ENCODE measurements around the gene MTG2.

The MTG2 gene

GRCh38 chr20:62181808-62182207 lies 1.0 kb upstream of the MTG2 start:
- FAIRE-seq (no peak), DNase-seq (ENCODE audit: insufficient read length, low spot score) (no peak)

GRCh38 chr20:62183426-62184142 lies 756 bp downstream of the MTG2 start:
- DNase-seq (ENCODE audit: insufficient read length, low spot score): no peak
- FAIRE-seq: no peak

- FAIRE-seq (no peak), DNase-seq (ENCODE audit: insufficient read length, low spot score) (no peak)
These were observed 3.2 kb downstream of the MTG2 start for GRCh38 chr20:62186096-62186426.

- no peak for FAIRE-seq
- no peak for DNase-seq (ENCODE audit: insufficient read length, low spot score)
These were observed 4.3 kb downstream of the MTG2 start for GRCh38 chr20:62186887-62187866.

GRCh38 chr20:62190639-62191411 lies 8.0 kb downstream of the MTG2 start:
- DNase-seq (ENCODE audit: insufficient read length, low spot score) (no peak), FAIRE-seq (no peak)

GRCh38 chr20:62191781-62192559 lies 9.1 kb downstream of the MTG2 start:
- DNase-seq (ENCODE audit: insufficient read length, low spot score) (no peak), FAIRE-seq (no peak)

GRCh38 chr20:62192635-62193034 lies 9.8 kb downstream of the MTG2 start:
- FAIRE-seq (no peak), DNase-seq (ENCODE audit: insufficient read length, low spot score) (no peak)

GRCh38 chr20:62193079-62194025 lies 10.5 kb downstream of the MTG2 start:
- FAIRE-seq: no peak

GRCh38 chr20:62195075-62195405 lies 12.2 kb downstream of the MTG2 start:
- FAIRE-seq (no peak), DNase-seq (ENCODE audit: insufficient read length, low spot score) (no peak)

More at GRCh38 chr20:62193079-62194025, 10.5 kb downstream of the MTG2 start:
- DNase-seq (ENCODE audit: insufficient read length, low spot score): no peak

GRCh38 chr20:62195736-62196135 lies 12.9 kb downstream of the MTG2 start:
- FAIRE-seq (no peak), DNase-seq (ENCODE audit: insufficient read length, low spot score) (no peak)

GRCh38 chr20:62196286-62196685 lies 13.5 kb downstream of the MTG2 start:
- DNase-seq (ENCODE audit: insufficient read length, low spot score): no peak
- FAIRE-seq: no peak

GRCh38 chr20:62197311-62197710 lies 14.5 kb downstream of the MTG2 start:
- DNase-seq (ENCODE audit: insufficient read length, low spot score) (no peak), FAIRE-seq (no peak)

- FAIRE-seq: no peak
These were observed 15.0 kb downstream of the MTG2 start for GRCh38 chr20:62197801-62198200.

GRCh38 chr20:62198496-62198895 lies 15.7 kb downstream of the MTG2 start:
- DNase-seq (ENCODE audit: insufficient read length, low spot score) (no peak), FAIRE-seq (no peak)

More at GRCh38 chr20:62197801-62198200, 15.0 kb downstream of the MTG2 start:
- no peak for DNase-seq (ENCODE audit: insufficient read length, low spot score)

- DNase-seq (ENCODE audit: insufficient read length, low spot score) (no peak), FAIRE-seq (no peak)
These were observed 16.1 kb downstream of the MTG2 start for GRCh38 chr20:62198931-62199330.

GRCh38 chr20:62200491-62201172 lies 17.8 kb downstream of the MTG2 start:
- DNase-seq (ENCODE audit: insufficient read length, low spot score) (no peak), FAIRE-seq (no peak)

- FAIRE-seq: peak; percentile 11
These were observed 18.6 kb downstream of the MTG2 start for GRCh38 chr20:62201173-62202082.

GRCh38 chr20:62202083-62202395 lies 19.2 kb downstream of the MTG2 start:
- FAIRE-seq: no peak
- no peak for DNase-seq (ENCODE audit: insufficient read length, low spot score)

More at GRCh38 chr20:62201173-62202082, 18.6 kb downstream of the MTG2 start:
- peak; percentile 65 for DNase-seq (ENCODE audit: insufficient read length, low spot score)

Measured in GM19239 (cell line).